Endothelial cell of umbilical vein (primary cell): ENCODE measurements around the gene SMIM44. TPM values are rescaled to one million over a fixed set of nuclear protein-coding genes. Genes with fewer than 3 reads are reported as not detected.

ENCODE experiments used
- BruUV-seq: library from RNA; stranded (reverse); fragments of 400-500 nt; replicated peaks from 2 replicates; lab custom pipeline; 2021; lab: Mats Ljungman, UMichigan
- CTCF ChIA-PET: fragments of 300-600, 350-600 bp; sonication (Branson Sonifier 250); formaldehyde crosslinking; loops from one replicate; lab custom pipeline; 2021; ENCODE audit warnings: antibody characterized with exemption, inconsistent platforms; lab: Charles Lee
- POLR2A ChIA-PET: fragments of 300-600, 350-600 bp; sonication (Branson Sonifier 250); formaldehyde crosslinking; loops from one replicate; lab custom pipeline; 2021; ENCODE audit warnings: antibody characterized with exemption, inconsistent platforms; lab: Charles Lee
- DNase-seq: peaks from one replicate; pipeline ENCODE4 v3.0.0-alpha.2; 2011; ENCODE audit warnings: low read depth, low spot score
- FAIRE-seq: peaks from 2 replicates; lab custom pipeline; 2011; peaks lifted over from hg19 to GRCh38; lab: Jason Lieb, UNC
- H2AFZ ChIP-seq: 2 replicates; pipeline ENCODE4 v1.6.0; 2012; ENCODE audit warnings: low read depth, low read length, control low read depth, inconsistent platforms
- H3K27ac ChIP-seq: 2 replicates; pipeline ENCODE4 v1.5.1; 2011; ENCODE audit warnings: low read depth, mild to moderate bottlenecking, control low read depth, low read length, moderate library complexity; ENCODE audit not compliant: insufficient read depth
- H3K27me3 ChIP-seq, 2 experiments: 2 replicates each; pipeline versions ENCODE4 v1.6.0 to v1.6.1; 2011; ENCODE audit warnings: low read length in 2 of 2, mixed read lengths in 1 of 2; ENCODE audit not compliant: control insufficient read depth in 2 of 2, insufficient read depth in 2 of 2
- H3K36me3 ChIP-seq, 2 experiments: 2 replicates in 1 of 2; 3 replicates in 1 of 2; pipeline ENCODE4 v1.5.1; 2011; ENCODE audit warnings: low read length in 2 of 2, mild to moderate bottlenecking in 1 of 2, moderate library complexity in 1 of 2; ENCODE audit not compliant: control insufficient read depth in 2 of 2, insufficient read depth in 2 of 2; ENCODE audit errors: extremely low read depth in 1 of 2
- H3K4me1 ChIP-seq: 3 replicates; pipeline ENCODE4 v1.5.1; 2011; ENCODE audit warnings: mild to moderate bottlenecking, low read length; ENCODE audit not compliant: control insufficient read depth, insufficient read depth; ENCODE audit errors: extremely low read depth
- H3K4me2 ChIP-seq: 2 replicates; pipeline ENCODE4 v1.6.1; 2011; ENCODE audit warnings: low read length, control low read depth, mixed read lengths; ENCODE audit not compliant: insufficient read depth
- H3K4me3 ChIP-seq, 3 experiments: fragments of 200-600 bp in 1 of 3; sonication (generic), shearing (Covaris generic) in 1 of 3; replicated peaks in 1 of 3; 2 replicates each; pipeline ENCODE4 v1.5.1; 2011 to 2016; ENCODE audit warnings: control low read depth in 3 of 3, low read length in 3 of 3, mild to moderate bottlenecking in 2 of 3, inconsistent platforms in 1 of 3, low read depth in 1 of 3, moderate library complexity in 1 of 3; ENCODE audit not compliant: insufficient read depth in 1 of 3
- H3K79me2 ChIP-seq: 2 replicates; pipeline ENCODE4 v1.6.0; 2012; ENCODE audit warnings: low read length, inconsistent platforms; ENCODE audit not compliant: control insufficient read depth, insufficient read depth
- H3K9ac ChIP-seq: replicated peaks from 2 replicates; pipeline ENCODE3; 2011; ENCODE audit warnings: low read length, control low read depth; ENCODE audit not compliant: insufficient read depth; ENCODE audit errors: extremely low read depth
- H3K9me1 ChIP-seq: replicated peaks from 3 replicates; pipeline ENCODE4 v1.6.0; 2011; ENCODE audit warnings: mild to moderate bottlenecking, low read length; ENCODE audit not compliant: control insufficient read depth, insufficient read depth; ENCODE audit errors: extremely low read depth
- H3K9me3 ChIP-seq: replicated peaks from 2 replicates; pipeline ENCODE4 v1.5.1; 2012; ENCODE audit warnings: low read length, inconsistent platforms; ENCODE audit not compliant: control insufficient read depth, insufficient read depth
- H4K20me1 ChIP-seq: replicated peaks from 2 replicates; pipeline ENCODE3; 2011; ENCODE audit warnings: mild to moderate bottlenecking, low read length; ENCODE audit not compliant: control insufficient read depth, insufficient read depth; ENCODE audit errors: extremely low read depth
- CTCF ChIP-seq, 2 donors: IDR thresholded peaks; 1 replicate in 1 of 2; 2 replicates in 1 of 2; pipeline ENCODE4 v1.5.1; 2011; ENCODE audit warnings: low read length in 2 of 2, mild to moderate bottlenecking in 2 of 2, moderate library complexity in 2 of 2, control low read depth in 1 of 2, inconsistent platforms in 1 of 2, low read depth in 1 of 2; ENCODE audit not compliant: insufficient read depth in 1 of 2; ENCODE audit errors: extremely low read depth in 1 of 2
- EZH2 ChIP-seq: IDR thresholded peaks from 2 replicates; pipeline ENCODE4 v1.6.1; 2012; ENCODE audit warnings: borderline replicate concordance, low read depth, mild to moderate bottlenecking, moderate library complexity, low read length, inconsistent platforms; ENCODE audit not compliant: severe bottlenecking
- FOS ChIP-seq: IDR thresholded peaks from 2 replicates; pipeline ENCODE4 v1.6.1; 2011; ENCODE audit warnings: mild to moderate bottlenecking, low read length, moderate library complexity, borderline replicate concordance; ENCODE audit not compliant: insufficient read depth
- GATA2 ChIP-seq: IDR thresholded peaks from 2 replicates; pipeline ENCODE4 v1.7.0; 2011; ENCODE audit warnings: low read depth, mild to moderate bottlenecking, moderate library complexity, mixed read lengths, low read length; ENCODE audit not compliant: insufficient read length, insufficient read depth
- JUN ChIP-seq: IDR thresholded peaks from 2 replicates; pipeline ENCODE4 v1.6.1; 2011; ENCODE audit warnings: borderline replicate concordance, low read depth; ENCODE audit not compliant: insufficient read length, insufficient read depth
- MYC ChIP-seq: IDR thresholded peaks from one replicate; pipeline ENCODE4 v1.6.1; 2011; ENCODE audit warnings: mild to moderate bottlenecking, low read depth, low read length
- POLR2A ChIP-seq: IDR thresholded peaks from 2 replicates; pipeline ENCODE4 v1.6.1; 2012; ENCODE audit warnings: low read depth, mild to moderate bottlenecking, control low read depth, low read length
- POLR2AphosphoS5 ChIP-seq: IDR thresholded peaks from 2 replicates; pipeline ENCODE4 v1.6.1; 2012; ENCODE audit warnings: low read depth, mild to moderate bottlenecking, control low read depth, low read length, moderate library complexity; ENCODE audit not compliant: insufficient read depth
- dilution Hi-C: fragments of 300-500 bp; cut with MboI; formaldehyde crosslinking; loops from one replicate; pipeline ENCODE4 v1.15.0; 2019; ENCODE audit warnings: low sequenced_read_pairs; ENCODE audit not compliant: extremely low pct_ligation_motif_present
- intact Hi-C: fragments of 100-400 bp; cut with micrococcal nuclease; formaldehyde crosslinking; loops from one replicate; pipeline ENCODE4 v1.10.0; 2022
- polyA plus RNA-seq, 4 experiments: library from polyadenylated mRNA; depleted of rRNA in 3 of 4; stranded (reverse) in 3 of 4; unstranded in 1 of 4; fragments of >200 nt; gene quantifications; 2 replicates each; pipeline versions ENCODE4 v1.2.1 to v1.2.3, GENCODE V29; 2011 to 2012; ENCODE audit warnings: missing spikeins in 1 of 4
- total RNA-seq: library from RNA; stranded (reverse); gene quantifications from 2 replicates; pipeline ENCODE4 v1.2.3, GENCODE V29; 2021
- TF ChIP-seq, protein P1 (sequence below): IDR thresholded peaks from 2 replicates; pipeline ENCODE4 v1.6.1; 2011; ENCODE audit not compliant: insufficient read depth, insufficient read length

SMIM44 gene
- total and polyA plus RNA-seq, 2 donors (not counting 3 experiments of a cell fraction or from before 2014, with no cell fraction given): not detected

DNA sequence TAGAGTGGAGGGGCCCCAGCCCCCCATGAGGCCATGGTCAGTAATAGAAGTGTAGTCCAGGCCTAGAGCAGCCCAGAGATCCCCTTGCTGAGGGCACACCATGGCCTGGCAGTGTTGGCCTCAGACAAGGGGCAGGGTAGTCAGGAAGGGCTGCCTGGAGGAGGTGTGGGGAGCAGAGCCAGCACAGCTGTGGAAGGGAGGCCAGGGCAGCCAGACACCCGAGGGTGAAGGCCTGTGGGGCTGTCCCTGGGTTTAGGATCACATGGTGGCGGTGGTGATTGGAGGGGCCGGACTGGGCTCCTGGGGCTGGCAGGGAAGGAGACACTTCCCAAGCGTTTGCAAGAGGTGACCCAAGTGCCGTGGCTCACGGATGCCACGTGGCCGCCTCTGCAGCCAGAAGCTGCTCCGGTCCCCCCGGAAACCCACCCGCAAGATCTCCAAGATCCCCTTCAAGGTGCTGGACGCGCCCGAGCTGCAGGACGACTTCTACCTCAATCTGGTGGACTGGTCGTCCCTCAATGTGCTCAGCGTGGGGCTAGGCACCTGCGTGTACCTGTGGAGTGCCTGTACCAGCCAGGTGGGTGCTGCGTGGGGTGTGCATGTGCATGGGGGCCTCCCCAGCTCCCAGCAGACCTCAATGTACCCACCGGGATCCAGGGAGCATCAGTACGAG lies 44.1 kb upstream of the SMIM44 start:
- no TSS peak for BruUV-seq

More for the DNA sequence above, 44.1 kb upstream of the SMIM44 start:
- H3K36me3 ChIP-seq: peaks cover 7 to 54% of the 10 kb centered on the region in 2 experiments
- peaks cover under 1% of the 10 kb centered on the region for H3K79me2 ChIP-seq
- POLR2A ChIA-PET: no interaction called here
- FAIRE-seq: no peak
- dilution Hi-C loops: no loop called here
- H4K20me1 ChIP-seq: no peaks in the 10 kb centered on the region
- CTCF ChIA-PET: interaction anchor here (1.0 to 1.4 kb wide), 2 partner anchors 17 to 96 kb away, joined by 3 to 5 read pairs; no protein-coding TSS in a partner anchor
- H3K9me1 ChIP-seq: no peaks in the 10 kb centered on the region
- no peak for DNase-seq
- H3K4me2 ChIP-seq: no peak overlapping the region
- H3K4me1 ChIP-seq: no peaks in the 10 kb centered on the region
- no peak overlapping the region for H2AFZ ChIP-seq
- intact Hi-C loops: no loop called here
- no peaks in the 10 kb centered on the region for H3K27me3 ChIP-seq
- TF ChIP-seq EZH2 (no peak), POLR2A (no peak), GATA2 (no peak), MYC (no peak), FOS (no peak), CTCF (IDR thresholded peaks at IDR 0.05; ENCODE audit: extremely low read depth in 1 of 2, insufficient read depth in 1 of 2, low read depth in 1 of 2, low read length in 2 of 2) (no peak), POLR2AphosphoS5 (no peak), JUN (no peak)
- TF ChIP-seq, protein P1, sequence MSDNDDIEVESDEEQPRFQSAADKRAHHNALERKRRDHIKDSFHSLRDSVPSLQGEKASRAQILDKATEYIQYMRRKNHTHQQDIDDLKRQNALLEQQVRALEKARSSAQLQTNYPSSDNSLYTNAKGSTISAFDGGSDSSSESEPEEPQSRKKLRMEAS: no peak
- H3K9ac ChIP-seq: no peak overlapping the region
- H3K4me3 ChIP-seq: no peak overlapping the region
- H3K27ac ChIP-seq: no peak overlapping the region
- H3K9me3 ChIP-seq: no peaks in the 10 kb centered on the region
